ENCODE results near the gene SLC4A1AP. TPM values are rescaled to one million over a fixed set of nuclear protein-coding genes. Genes with fewer than 3 reads are reported as not detected.

The SLC4A1AP gene
- total and polyA plus RNA-seq, 2 of the 13 experiments (the other 11 are each of a cell fraction or from before 2014, with no cell fraction given): 15.3 to 44.6 TPM

- TF ChIP-seq AFF4 (CRISPR knock-in tag; IDR thresholded peaks at IDR 0.05): 0 out of 2 replicates have a peak, but pooled peaks have one; percentile 59
- TF ChIP-seq MZF1 (CRISPR knock-in tag; IDR thresholded peaks at IDR 0.05; ENCODE audit: borderline replicate concordance): no peak
- TF ChIP-seq, protein P1, sequence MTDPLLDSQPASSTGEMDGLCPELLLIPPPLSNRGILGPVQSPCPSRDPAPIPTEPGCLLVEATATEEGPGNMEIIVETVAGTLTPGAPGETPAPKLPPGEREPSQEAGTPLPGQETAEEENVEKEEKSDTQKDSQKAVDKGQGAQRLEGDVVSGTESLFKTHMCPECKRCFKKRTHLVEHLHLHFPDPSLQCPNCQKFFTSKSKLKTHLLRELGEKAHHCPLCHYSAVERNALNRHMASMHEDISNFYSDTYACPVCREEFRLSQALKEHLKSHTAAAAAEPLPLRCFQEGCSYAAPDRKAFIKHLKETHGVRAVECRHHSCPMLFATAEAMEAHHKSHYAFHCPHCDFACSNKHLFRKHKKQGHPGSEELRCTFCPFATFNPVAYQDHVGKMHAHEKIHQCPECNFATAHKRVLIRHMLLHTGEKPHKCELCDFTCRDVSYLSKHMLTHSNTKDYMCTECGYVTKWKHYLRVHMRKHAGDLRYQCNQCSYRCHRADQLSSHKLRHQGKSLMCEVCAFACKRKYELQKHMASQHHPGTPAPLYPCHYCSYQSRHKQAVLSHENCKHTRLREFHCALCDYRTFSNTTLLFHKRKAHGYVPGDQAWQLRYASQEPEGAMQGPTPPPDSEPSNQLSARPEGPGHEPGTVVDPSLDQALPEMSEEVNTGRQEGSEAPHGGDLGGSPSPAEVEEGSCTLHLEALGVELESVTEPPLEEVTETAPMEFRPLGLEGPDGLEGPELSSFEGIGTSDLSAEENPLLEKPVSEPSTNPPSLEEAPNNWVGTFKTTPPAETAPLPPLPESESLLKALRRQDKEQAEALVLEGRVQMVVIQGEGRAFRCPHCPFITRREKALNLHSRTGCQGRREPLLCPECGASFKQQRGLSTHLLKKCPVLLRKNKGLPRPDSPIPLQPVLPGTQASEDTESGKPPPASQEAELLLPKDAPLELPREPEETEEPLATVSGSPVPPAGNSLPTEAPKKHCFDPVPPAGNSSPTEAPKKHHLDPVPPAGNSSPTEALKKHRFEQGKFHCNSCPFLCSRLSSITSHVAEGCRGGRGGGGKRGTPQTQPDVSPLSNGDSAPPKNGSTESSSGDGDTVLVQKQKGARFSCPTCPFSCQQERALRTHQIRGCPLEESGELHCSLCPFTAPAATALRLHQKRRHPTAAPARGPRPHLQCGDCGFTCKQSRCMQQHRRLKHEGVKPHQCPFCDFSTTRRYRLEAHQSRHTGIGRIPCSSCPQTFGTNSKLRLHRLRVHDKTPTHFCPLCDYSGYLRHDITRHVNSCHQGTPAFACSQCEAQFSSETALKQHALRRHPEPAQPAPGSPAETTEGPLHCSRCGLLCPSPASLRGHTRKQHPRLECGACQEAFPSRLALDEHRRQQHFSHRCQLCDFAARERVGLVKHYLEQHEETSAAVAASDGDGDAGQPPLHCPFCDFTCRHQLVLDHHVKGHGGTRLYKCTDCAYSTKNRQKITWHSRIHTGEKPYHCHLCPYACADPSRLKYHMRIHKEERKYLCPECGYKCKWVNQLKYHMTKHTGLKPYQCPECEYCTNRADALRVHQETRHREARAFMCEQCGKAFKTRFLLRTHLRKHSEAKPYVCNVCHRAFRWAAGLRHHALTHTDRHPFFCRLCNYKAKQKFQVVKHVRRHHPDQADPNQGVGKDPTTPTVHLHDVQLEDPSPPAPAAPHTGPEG (CRISPR knock-in tag; IDR thresholded peaks at IDR 0.05): peak; percentile 94
- peak; percentile 53; the same call in 1 of the 2 replicates for TF ChIP-seq ZNF792 (CRISPR knock-in tag; IDR thresholded peaks at IDR 0.05)
- TF ChIP-seq ASH2L (IDR thresholded peaks at IDR 0.05; ENCODE audit: insufficient read length, low read depth, low read length): peak; percentile 100
- TF ChIP-seq KLF6 (CRISPR knock-in tag; IDR thresholded peaks at IDR 0.05): peak; percentile 93
- no peak for TF ChIP-seq ZNF253 (CRISPR knock-in tag; IDR thresholded peaks at IDR 0.05; ENCODE audit: borderline replicate concordance)
- peak; percentile 73 for TF ChIP-seq TEAD3 (CRISPR knock-in tag; optimal IDR thresholded peaks at IDR 0.05; ENCODE audit: borderline replicate concordance)
- peak; percentile 91; the same call in 1 of the 2 replicates for TF ChIP-seq ZNF816 (CRISPR knock-in tag; IDR thresholded peaks at IDR 0.05; ENCODE audit: borderline replicate concordance)
- no peak for TF ChIP-seq PTBP1 (IDR thresholded peaks at IDR 0.05; ENCODE audit: low read depth, low read length, poor library complexity, severe bottlenecking)
- peak; percentile 92 for TF ChIP-seq ZNF615 (CRISPR knock-in tag; IDR thresholded peaks at IDR 0.05; ENCODE audit: borderline replicate concordance)
- TF ChIP-seq, protein P2, sequence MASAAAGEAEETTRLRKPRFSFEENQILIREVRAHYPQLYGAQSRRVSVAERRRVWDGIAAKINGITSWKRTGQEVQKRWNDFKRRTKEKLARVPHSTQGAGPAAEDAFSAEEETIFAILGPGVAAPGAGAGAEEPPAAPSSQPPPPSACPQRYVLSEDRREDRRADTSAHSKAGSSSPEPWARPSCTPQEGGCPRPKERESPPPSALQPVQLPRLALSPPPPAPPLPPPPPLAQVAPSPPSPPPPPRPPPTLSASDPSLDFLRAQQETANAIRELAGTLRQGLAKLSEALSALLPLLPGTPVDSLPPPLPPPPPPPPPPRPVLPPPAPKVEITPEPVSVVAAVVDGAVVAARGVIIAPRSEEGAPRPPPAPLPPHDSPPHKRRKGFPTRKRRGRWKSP (CRISPR knock-in tag; IDR thresholded peaks at IDR 0.05): peak; percentile 69; the same call in 1 of the 2 replicates
- TF ChIP-seq DR1 (CRISPR knock-in tag; IDR thresholded peaks at IDR 0.05): peak; percentile 55
- no peak for TF ChIP-seq TRIM22 (IDR thresholded peaks at IDR 0.05)
- no peak for TF ChIP-seq PAX8 (CRISPR knock-in tag; IDR thresholded peaks at IDR 0.05; ENCODE audit: borderline replicate concordance)
Observed at GRCh38 chr2:27663285-27664153, at the start of gene SLC4A1AP, which contains the start of gene SUPT7L (continued).

Data from HepG2 (cell line).